ENCODE results near the gene TATDN3.

The TATDN3 gene

DNA sequence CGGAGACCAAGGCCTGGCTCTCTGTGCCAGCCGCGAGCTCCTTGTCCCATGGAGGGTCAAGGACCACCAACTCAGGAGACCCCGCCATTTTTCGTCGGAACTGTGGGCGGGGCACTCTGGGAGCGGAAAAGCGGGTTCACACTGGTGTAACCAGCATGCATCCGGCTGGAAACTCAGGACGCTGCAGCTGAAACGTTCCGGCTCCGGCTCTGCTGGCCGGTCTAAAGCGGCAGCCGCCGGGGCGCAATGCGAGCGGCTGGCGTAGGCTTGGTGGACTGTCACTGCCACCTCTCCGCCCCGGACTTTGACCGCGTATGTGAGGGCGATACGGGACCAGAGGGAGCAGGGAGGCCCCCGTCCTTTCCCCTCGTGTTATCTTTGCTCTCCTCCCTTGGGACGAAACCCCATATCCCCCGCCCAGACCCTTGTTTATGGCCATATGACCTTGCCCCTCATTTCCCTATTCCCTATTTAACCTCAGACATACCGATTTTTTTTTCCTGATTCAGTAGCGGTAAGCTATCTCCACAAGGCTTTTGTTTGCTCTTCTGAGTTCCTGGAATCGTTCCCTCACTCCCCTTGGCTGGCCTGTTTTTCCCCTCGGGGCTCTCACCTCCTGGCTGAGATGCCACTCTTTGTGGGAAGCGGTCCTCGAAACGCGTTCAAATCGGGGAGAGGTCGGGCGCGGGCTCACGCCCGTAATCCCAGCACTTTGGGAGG lies at the start of gene TATDN3, which contains the start of gene NSL1 (continued):
- TF ChIP-seq OVOL3 (tag by site-specific recombination; IDR thresholded peaks at IDR 0.05) (peak; percentile 98), ZNF354C (tag by site-specific recombination; IDR thresholded peaks at IDR 0.05; ENCODE audit: borderline replicate concordance, low read depth) (no peak), ZBTB11 (tag by site-specific recombination; conservative IDR thresholded peaks at IDR 0.05; ENCODE audit: low read depth) (peak; percentile 100), ZNF248 (tag by site-specific recombination; IDR thresholded peaks at IDR 0.05) (no peak), ZNF585B (tag by site-specific recombination; IDR thresholded peaks at IDR 0.05) (0 out of 2 replicates have a peak, but pooled peaks have one; percentile 4), ZNF561 (tag by site-specific recombination; IDR thresholded peaks at IDR 0.05; ENCODE audit: borderline replicate concordance) (peak; percentile 85), ZNF677 (tag by site-specific recombination; IDR thresholded peaks at IDR 0.05) (no peak), MYNN (tag by site-specific recombination; IDR thresholded peaks at IDR 0.05; ENCODE audit: borderline replicate concordance) (peak; percentile 72; the same call in 1 of the 2 replicates), ZNF341 (tag by site-specific recombination; IDR thresholded peaks at IDR 0.05; ENCODE audit: low read depth) (peak; percentile 48; the same call in 1 of the 2 replicates), ZNF174 (tag by site-specific recombination; IDR thresholded peaks at IDR 0.05) (peak; percentile 21; the same call in 1 of the 2 replicates), ZNF707 (tag by site-specific recombination; IDR thresholded peaks at IDR 0.05) (no peak), ZNF112 (tag by site-specific recombination; IDR thresholded peaks at IDR 0.05) (no peak), ZNF785 (tag by site-specific recombination; IDR thresholded peaks at IDR 0.05) (no peak), ZNF19 (tag by site-specific recombination; IDR thresholded peaks at IDR 0.05; ENCODE audit: low read depth) (no peak), PRDM1 (tag by site-specific recombination; IDR thresholded peaks at IDR 0.05) (no peak), ZBTB1 (tag by site-specific recombination; IDR thresholded peaks at IDR 0.05) (peak; percentile 40; the same call in 1 of the 2 replicates), ZNF391 (tag by site-specific recombination; IDR thresholded peaks at IDR 0.05; ENCODE audit: borderline replicate concordance, low read depth) (peak; percentile 99), ZNF555 (tag by site-specific recombination; conservative IDR thresholded peaks at IDR 0.05) (no peak), ZNF449 (tag by site-specific recombination; IDR thresholded peaks at IDR 0.05) (peak; percentile 63; the same call in 1 of the 2 replicates), ZNF23 (tag by site-specific recombination; IDR thresholded peaks at IDR 0.05; ENCODE audit: borderline replicate concordance) (no peak), ZNF623 (tag by site-specific recombination; IDR thresholded peaks at IDR 0.05) (peak; percentile 43; the same call in 1 of the 2 replicates), PATZ1 (tag by site-specific recombination; IDR thresholded peaks at IDR 0.05) (peak; percentile 79), ZNF510 (tag by site-specific recombination; IDR thresholded peaks at IDR 0.05; ENCODE audit: insufficient replicate concordance) (no peak), ZBTB21 (tag by site-specific recombination; IDR thresholded peaks at IDR 0.05) (peak; percentile 82), ZNF132 (tag by site-specific recombination; IDR thresholded peaks at IDR 0.05; ENCODE audit: borderline replicate concordance) (no peak), SP7 (tag by site-specific recombination; IDR thresholded peaks at IDR 0.05) (peak; percentile 94), PBX3 (CRISPR knock-in tag; IDR thresholded peaks at IDR 0.05) (peak; percentile 88; the same call in 1 of the 2 replicates), ZNF366 (tag by site-specific recombination; conservative IDR thresholded peaks at IDR 0.05) (no peak), ZNF513 (tag by site-specific recombination; IDR thresholded peaks at IDR 0.05) (peak; percentile 37; the same call in 1 of the 2 replicates)

All from HEK293 (cell line).